RKO (cell line): Measurements from ENCODE around the gene GCNA.
"Not testable (repeated sequence)": the region's sequence is repeated elsewhere in the genome, so short reads cannot be mapped to it uniquely, and the experiment has no call there.

Source experiments
- DNase-seq: peaks from one replicate; pipeline ENCODE4 v3.0.0-alpha.2; 2016; ENCODE audit warnings: low spot score

GCNA gene

DNA sequence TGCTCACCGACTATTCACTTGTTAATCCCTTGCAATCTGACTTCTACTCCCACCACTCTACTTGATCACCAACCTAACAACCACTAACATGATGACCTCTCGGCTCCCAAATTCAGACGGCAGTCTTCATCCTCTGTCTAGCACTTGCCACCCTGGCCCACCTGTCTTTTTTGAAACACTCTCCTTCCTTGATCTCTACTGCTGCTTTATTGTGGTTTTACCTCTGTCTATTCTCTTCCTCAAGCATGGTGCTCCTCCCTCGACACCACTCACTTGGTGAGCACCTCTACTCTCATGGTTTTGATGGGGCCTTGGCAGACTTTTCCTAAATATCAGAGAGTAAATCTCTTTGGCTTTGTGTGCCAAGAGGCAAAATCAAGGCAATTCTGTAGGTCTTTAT is 61.8 kb downstream of the GCNA start:
- no peak for DNase-seq

DNA sequence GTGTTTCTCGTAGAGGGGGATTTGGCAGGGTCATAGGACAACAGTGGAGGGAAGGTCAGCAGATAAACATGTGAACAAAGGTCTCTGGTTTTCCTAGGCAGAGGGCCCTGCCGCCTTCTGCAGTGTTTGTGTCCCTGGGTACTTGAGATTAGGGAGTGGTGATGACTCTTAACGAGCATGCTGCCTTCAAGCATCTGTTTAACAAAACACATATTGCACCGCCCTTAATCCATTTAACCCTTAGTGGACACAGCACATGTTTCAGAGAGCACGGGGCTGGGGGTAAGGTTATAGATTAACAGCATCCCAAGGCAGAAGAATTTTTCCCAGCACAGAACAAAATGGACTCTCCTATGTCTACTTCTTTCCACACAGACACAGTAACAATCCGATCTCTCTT is 66.2 kb downstream of the GCNA start:
- not testable (repeated sequence) for DNase-seq

DNA sequence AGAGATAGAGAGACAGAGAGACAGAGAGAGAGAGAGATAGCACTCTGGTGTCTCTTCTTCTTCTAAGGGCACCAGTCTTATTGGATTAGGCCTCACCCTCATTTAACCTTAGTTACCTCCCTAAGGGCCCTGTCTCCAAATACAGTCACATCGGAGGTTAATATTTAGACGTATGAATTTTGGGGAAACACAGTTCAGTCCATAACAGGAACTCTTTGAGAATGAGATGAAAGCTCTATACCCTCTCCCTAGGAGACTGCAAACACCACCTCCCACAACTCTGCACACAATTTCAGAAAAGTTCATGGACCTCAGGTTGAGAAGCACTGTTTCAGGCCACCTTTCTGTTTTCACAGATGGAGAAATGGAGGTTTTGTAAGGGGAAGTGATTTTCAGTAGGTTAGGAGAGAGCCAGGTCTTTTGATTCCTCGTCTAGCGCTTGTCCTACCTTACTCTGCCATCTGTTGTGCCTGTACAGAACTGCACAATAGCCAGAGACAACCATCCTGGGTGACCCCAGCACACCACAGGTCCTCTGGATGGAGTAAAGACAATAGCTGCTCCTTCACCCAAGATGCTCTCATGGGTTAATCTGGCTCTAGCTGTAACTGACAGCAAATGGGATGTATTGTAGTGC is 72.2 kb downstream of the GCNA start:
- DNase-seq, result no peak

DNA sequence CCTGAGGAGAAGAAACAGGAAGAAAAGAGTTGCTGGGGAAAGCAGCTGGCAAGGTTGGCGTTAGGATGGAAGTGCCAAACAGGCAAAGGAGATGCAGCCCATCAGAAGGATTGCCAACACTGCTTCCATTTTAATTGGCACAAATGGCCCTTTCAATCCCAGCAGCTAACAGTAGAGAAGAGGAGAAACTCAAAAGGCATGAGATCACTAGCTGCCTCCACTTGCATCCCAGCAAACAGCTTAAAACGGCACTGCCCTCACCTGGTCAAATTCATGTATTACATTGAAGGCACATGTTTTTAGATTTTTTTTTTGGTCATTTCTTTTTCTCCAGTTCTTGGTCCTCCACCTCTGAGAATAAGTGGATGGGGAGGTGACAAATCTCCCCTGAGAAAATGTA is 74.2 kb downstream of the GCNA start:
- DNase-seq, result peak; percentile 72

DNA sequence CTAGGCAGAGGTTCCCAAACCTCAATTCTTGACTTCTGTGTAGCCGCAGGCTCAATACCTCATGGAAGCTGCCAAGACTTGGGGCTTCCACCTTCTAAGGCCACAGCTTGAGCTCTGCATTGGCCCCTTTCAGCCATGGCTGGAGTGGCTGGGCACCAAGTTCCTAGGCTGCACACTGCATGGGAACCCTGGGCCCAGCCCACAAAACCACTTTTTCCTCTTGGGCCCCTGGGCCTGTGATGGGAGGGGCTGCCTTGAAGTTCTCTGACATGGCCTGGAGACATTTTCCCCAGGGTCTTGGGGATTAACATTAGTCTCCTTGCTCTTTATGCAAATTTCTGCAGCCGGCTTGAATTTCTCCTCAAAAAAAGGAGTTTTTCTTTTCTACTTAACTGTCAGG is 75.1 kb downstream of the GCNA start:
- no peak for DNase-seq

DNA sequence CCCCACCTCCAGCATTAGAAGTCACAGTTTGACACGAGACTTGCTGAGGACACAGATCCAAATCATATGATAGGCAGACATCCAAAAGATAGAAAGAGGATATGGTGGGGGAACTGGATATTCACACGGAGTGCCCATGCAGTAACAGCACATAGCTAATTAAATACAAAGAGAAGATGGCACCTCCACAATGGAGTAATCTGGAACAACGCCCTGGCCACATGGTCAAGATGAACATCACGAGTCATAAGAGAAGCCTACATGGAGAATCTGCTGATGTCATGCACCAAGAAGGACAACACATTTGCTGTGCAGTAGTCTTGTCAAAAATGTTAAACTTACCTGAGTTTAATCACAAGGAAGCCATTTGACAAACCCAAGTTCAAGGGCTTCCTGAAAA is 79.0 kb downstream of the GCNA start:
- no peak for DNase-seq

DNA sequence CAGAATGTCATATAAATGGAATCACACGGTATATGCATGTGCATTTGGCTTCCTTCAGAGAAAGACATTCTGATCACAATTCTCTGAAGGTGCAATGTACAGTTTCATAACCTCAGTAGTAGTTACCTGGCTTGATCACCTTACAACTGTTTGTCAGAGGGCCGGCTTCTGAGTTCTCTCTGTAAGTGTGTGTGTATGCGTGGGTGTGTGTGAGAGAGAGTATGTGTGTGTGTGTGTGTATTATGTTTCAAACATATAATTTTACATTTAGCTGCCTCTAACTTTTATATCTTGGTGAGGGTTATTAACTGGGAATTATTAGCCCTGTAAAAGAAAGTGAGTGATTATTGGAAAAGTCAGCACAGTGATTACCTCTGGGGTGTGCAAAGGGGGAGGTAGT is 81.1 kb downstream of the GCNA start:
- DNase-seq, result no peak

DNA sequence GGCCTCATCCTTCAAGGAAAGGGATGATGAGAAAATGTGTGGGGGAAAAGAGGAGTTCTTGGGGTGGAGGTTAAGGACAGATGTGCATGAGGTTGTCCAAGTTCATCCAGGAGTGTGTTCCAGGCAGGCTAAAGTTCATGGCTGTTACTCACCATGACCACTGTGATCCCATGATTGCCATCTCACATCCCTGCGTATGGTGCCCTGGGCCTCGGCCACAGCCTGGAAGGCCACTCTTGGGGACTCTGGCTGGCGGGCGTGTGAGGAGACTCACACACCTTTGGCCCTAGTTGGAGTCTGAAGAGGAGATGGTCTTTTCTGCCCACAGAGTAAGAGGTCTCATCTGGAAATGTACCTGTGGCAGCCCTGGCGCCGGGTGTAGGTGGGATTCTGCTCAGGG is 81.7 kb downstream of the GCNA start:
- no peak for DNase-seq

DNA sequence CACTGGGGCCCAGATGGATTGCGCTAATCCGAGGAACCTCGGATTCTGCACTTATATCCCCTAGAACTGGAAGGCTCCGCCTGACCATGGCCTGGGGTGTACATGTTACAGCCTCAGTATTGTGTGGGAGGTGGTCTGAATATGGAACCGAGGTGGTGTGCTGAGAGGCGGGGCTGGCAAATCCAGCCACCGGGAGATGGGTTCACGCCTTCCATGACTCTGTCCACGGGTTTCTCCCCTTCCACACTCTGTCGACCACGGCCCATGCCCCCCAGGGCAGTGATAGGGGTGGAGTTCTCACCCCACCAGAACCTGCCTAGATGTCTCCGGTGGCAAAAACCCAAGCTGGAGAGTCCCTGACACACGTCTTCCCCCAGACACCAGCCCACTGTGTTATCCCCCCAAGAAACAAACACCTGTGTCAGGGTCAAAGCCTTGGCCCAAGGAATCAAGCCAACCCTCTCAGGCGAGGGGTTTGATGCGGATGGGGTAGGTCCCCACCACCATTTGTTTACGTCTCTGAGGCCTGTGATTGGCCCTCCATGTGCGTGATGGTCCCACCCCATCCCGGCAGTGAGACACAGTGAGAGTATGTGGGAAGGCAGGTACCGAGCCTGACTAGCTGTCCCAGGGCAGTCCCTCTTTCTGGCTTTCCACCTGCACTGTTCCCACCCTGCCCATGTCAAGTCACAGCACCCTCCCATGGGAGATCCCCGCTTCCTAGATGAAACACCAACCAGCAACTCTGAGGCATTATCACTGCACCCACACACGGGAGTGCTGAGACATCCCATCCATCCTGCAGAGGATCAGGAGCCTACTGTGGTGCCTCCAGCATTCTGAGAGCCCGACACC is 82.6 kb downstream of the GCNA start:
- DNase-seq, result no peak

DNA sequence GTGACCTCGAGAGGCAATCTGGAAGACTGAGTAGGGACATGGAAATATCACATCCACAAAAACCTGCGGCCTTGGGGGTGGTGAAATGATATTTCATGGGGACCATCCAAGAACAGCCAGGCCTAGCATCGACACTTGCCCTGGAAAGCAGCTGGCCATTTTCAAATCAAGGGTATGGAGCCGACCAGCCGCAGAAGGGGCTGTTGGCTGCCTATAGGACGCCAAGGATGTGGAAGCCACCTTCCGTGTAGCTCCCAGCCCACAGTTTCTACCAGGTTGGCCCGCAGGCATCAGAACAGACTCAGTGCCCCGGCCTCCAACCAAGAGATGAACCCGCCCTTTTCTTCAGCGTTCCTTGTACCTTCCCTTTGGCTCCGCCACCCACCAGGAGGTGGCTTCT is 83.7 kb downstream of the GCNA start:
- DNase-seq, result no peak

DNA sequence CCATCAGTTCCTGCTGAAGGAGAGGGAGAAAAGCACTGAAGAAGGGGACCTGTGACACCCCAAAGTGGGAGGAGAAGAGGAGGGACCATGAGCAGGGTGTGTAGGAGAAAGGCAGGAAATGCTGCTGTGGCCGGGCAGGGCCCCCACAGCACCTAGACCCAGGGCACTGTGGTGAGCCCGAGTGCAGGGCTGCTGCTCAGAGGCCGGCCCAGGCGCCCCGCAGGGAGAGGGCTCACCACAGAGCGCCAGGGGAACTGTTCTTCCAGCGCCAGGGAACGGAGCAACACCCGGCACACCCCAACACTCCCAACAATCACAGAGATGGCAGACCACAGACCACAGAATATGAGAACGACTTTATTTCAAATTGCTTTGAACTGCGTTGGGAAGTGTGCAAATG is 84.4 kb downstream of the GCNA start:
- not testable (repeated sequence) for DNase-seq
